Bronchial epithelial cell (primary cell): ENCODE measurements around the gene DDX11. TPM values are rescaled to one million over a fixed set of nuclear protein-coding genes. Genes with fewer than 3 reads are reported as not detected.
"Not testable (repeated sequence)": the region's sequence is repeated elsewhere in the genome, so short reads cannot be mapped to it uniquely, and the experiment has no call there.

Source experiments
- DNase-seq: peaks from one replicate; pipeline ENCODE4 v3.0.0-alpha.2; 2010; ENCODE audit warnings: low read depth
- FAIRE-seq: peaks from 2 replicates; lab custom pipeline; 2011; peaks lifted over from hg19 to GRCh38; lab: Jason Lieb, UNC
- H3K27me3 ChIP-seq: 2 replicates; pipeline ENCODE4 v1.5.1; 2011; ENCODE audit warnings: low read length; ENCODE audit not compliant: control insufficient read depth, insufficient read depth
- H3K36me3 ChIP-seq: 2 replicates; pipeline ENCODE4 v1.5.1; 2011; ENCODE audit warnings: low read length; ENCODE audit not compliant: control insufficient read depth, insufficient read depth
- H3K4me3 ChIP-seq: 2 replicates; pipeline ENCODE4 v1.5.1; 2011; ENCODE audit warnings: mild to moderate bottlenecking, low read depth, low read length, control low read depth
- total RNA-seq: library from RNA; depleted of rRNA; stranded (reverse); fragments of >200 nt; gene quantifications from 2 replicates; pipeline ENCODE4 v1.2.1, GENCODE V29; 2014
- TF ChIP-seq, protein P1 (sequence below): IDR thresholded peaks from 2 replicates; pipeline ENCODE4 v1.5.1; 2011; ENCODE audit warnings: mild to moderate bottlenecking, moderate library complexity, low read length, control low read depth, inconsistent platforms; ENCODE audit not compliant: insufficient read depth, severe bottlenecking

The DDX11 gene
- total RNA-seq, 1 donor from 2014 or later = 17.1 TPM

DNA sequence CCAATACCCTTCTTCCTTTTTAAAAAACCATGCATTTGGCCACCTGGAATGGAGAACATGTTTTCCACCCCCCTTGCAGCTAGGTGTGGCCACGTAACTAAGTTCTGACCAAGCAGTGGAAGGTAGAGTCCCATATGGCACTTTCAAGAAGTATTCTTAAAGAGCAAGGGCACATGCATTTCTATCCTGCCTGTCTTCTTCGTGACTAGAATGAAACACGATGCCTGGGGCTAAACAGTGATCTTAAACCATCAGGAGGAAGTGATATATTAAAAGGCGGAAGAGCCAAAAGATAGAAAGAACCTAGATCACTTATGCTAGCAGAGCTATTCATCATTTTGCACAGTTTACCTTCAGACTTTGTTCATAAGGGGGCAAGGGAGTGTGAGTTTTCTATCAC is 16.0 kb upstream of the DDX11 start:
- FAIRE-seq (no peak), DNase-seq (no peak)
- Histone ChIP-seq H3K36me3 (no peaks in the 10 kb centered on the region), H3K27me3 (no peaks in the 10 kb centered on the region), H3K4me3 (no peak overlapping the region)
- TF ChIP-seq, protein P1, sequence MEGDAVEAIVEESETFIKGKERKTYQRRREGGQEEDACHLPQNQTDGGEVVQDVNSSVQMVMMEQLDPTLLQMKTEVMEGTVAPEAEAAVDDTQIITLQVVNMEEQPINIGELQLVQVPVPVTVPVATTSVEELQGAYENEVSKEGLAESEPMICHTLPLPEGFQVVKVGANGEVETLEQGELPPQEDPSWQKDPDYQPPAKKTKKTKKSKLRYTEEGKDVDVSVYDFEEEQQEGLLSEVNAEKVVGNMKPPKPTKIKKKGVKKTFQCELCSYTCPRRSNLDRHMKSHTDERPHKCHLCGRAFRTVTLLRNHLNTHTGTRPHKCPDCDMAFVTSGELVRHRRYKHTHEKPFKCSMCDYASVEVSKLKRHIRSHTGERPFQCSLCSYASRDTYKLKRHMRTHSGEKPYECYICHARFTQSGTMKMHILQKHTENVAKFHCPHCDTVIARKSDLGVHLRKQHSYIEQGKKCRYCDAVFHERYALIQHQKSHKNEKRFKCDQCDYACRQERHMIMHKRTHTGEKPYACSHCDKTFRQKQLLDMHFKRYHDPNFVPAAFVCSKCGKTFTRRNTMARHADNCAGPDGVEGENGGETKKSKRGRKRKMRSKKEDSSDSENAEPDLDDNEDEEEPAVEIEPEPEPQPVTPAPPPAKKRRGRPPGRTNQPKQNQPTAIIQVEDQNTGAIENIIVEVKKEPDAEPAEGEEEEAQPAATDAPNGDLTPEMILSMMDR = no peak

DNA sequence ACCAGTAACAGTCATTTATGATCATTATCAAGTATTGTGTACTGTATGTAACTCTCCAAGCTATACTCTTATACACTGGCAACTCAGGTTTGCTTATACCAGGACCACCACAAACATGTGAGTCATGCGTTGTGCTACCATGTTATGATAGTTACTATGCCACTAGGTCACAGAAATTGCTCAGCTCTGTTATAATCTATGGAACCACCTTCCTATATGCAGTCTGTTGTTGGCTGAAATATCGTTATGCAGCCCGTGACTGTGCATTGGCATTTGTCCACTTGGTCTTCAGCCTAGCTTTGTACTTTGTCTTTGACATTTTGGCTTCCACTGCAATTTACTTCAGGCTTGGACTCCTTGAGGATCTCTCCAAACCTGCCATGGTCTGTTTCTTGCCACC is 7.5 kb upstream of the DDX11 start:
- not testable (repeated sequence) for H3K27me3 ChIP-seq, H3K36me3 ChIP-seq, H3K4me3 ChIP-seq, FAIRE-seq
- peak; percentile 26 for DNase-seq

DNA sequence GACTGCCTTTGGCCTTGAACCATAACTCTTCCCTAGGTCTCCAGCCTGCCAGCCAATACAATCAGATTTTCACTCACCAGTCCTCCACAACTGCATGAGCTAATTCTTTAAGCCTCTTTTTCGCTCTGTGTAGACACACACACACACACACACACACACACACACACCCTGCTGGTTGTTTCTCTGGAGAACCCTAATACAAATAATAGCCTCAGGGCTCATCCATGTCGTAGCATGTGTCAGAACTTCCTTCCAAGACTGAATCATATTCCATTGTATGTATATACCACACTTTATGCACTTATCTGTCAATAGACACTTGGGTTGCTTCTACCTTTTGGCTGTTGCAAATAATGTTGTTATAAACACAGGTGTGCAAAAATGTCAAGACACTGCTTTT is 6.0 kb upstream of the DDX11 start:
- not testable (repeated sequence) for FAIRE-seq, H3K27me3 ChIP-seq, H3K4me3 ChIP-seq, H3K36me3 ChIP-seq
- DNase-seq = peak; percentile 88

DNA sequence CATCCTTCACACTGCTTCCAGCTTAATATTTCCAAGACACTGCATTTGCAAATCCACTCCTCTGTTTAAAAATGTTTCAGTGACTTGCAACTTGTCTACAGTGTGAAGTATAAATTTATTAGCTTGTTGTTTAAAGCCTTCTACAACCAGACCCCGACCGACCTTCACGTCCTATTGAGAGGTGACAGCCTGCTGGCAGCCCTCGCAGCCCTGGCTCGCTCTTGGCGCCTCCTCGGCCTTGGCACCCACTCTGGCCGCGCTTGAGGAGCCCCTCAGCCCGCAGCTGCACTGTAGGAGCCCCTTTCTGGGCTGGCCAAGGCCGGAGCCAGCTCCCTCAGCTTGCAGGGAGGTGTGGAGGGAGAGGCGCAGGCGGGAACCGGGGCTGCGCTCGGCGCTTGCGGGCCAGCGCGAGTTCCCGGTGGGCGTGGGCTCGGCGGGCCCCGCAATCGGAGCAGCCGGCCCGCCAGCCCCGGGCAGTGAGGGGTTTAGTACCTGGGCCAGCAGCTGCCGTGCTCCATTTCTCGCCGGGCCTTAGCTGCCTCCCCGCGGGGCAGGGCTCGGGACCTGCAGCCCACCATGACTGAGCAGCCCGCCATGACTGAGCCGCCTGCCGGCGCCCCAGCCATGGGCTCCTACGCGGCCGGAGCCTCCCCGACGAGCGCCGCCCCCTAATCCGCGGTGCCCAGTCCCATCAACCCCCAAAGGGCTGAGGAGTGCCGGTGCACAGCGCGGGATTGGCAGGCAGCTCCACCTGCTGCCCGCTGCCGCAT is 2.5 kb upstream of the DDX11 start:
- not testable (repeated sequence) for FAIRE-seq, H3K36me3 ChIP-seq, DNase-seq, H3K27me3 ChIP-seq, H3K4me3 ChIP-seq

DNA sequence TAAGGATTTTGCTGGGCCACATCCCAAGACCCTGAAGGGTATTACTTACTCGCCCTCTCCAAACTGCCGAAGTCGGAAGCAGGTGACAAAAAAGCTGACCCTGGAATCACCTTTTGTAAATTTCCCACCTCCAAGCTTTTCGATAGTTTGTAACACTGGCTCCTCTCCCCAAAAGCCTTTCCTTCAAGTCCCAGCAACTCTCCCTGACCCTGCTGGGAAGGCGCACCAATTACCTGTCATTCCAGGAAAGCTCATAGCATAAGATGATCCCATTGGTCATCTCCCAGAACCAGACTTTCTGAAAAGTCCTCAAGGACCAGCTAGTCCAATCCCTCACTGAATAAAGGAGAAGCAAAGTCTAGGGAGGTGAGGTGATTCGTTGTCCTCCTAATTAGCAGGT is 698 bp upstream of the DDX11 start:
- peak overlapping the region; percentile 53 for H3K4me3 ChIP-seq
- H3K36me3 ChIP-seq, FAIRE-seq, H3K27me3 ChIP-seq: not testable (repeated sequence)
- peak; percentile 18 for DNase-seq

DNA sequence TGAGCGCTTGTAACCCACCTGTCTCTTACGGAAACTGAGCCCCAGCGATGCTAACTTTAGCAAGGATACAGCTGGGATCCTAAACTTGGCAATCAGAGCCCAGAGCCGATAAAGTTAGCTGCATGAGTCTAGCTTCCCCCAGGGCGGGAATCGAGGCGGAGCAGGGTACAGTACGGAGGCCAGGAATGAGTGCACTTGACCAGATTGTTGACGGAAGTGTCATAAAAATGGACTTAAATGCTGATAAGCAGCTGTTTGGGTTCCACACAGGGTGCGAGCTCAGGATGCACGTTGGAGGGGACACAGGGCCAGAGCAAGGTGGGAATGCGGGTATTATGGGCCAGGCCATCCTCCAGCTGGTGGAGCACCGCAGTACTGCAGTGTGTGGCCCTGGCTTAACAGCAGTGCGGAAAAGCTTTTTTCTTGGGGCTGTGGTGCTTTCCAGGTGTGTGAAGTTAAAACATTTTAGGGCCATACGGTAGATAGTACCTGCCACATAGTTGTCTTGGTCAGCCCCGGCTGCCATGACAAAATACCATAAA is 744 bp downstream of the DDX11 start:
- not testable (repeated sequence) for H3K27me3 ChIP-seq, FAIRE-seq, H3K36me3 ChIP-seq
- DNase-seq = peak; percentile 7
- TF ChIP-seq, protein P1 = peak; percentile 40
- peak overlapping the region; percentile 53 for H3K4me3 ChIP-seq

DNA sequence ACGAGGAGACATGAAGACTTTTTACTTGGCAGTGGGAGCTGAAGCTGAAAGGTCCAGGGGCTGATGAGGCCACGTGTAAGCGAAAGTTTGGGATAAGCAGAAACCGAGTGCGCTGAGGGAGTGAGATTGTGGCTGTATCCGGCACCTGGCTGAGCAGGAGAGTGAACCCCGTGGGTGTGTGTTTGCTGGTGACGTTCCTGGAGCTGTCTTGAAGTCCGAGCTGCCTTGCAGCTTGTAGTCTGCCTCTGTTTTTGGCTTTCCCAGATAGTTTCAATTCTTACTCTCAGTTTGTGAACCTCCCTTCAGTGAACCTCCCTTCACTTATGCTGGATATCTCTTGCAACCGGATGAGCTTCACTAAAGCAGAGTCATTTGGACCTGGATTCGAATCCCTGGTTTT is 2.5 kb downstream of the DDX11 start:
- not testable (repeated sequence) for DNase-seq, FAIRE-seq, H3K27me3 ChIP-seq, H3K36me3 ChIP-seq, H3K4me3 ChIP-seq

DNA sequence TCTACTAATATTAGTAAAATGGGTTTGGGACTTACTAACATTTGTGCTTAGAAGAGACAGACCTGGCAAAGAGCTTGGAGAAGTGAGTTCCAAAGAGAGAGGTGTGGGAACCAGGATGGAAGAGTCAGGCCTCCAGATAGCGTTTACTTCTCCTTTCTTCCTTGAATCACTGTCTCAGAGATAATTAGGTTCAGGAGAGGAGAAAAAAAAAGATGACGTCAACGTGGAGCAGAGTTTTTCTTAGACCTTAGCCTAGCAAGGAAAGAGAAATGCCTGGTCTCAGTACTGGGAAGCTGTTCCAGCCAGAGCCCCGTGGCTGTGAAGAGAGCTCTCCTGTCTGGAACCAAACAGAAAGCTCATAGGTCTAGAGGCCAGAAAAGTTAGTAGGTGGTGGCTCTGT is 3.4 kb downstream of the DDX11 start:
- not testable (repeated sequence) for DNase-seq, H3K27me3 ChIP-seq, FAIRE-seq, H3K4me3 ChIP-seq, H3K36me3 ChIP-seq

DNA sequence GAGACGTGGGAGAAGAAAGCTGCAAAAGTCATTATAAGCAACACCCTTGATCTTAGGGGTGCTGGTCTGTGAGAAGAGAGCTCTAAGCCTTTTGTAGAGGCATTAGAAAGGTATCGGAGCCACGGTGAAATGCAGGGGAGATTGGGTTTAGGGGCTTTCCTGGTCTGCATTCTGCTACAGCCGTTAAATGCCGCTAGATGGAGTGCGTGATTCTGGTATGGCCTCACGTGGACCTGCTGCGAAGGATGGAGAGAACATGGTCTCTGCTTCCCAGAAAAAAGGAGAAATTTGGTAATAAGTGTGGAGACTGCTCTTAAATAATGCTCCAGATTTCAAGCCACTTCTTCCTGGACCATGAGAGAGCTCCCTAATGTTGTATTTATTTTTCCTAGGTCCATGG is 4.3 kb downstream of the DDX11 start:
- H3K36me3 ChIP-seq, H3K27me3 ChIP-seq, H3K4me3 ChIP-seq, DNase-seq, FAIRE-seq: not testable (repeated sequence)

DNA sequence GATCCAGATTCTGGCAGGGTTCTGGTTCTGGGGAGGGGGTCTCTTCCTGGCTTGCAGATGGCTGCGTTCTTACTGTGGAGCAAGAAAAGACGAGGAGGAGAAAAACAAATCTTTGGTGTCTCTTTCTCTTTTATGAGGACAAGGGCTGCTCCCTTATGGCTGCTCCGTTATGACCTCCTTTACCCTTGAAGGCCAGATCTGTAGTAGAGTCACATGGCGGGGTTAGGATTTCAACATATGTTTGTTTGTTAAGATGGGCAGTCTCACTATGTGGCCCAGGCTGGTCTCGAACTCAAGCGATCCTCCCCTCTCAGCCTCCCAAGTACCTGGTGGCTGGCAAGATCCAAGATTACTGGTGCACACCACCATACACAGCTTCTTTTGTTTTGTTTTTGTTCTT is 5.8 kb downstream of the DDX11 start:
- H3K36me3 ChIP-seq, H3K27me3 ChIP-seq, DNase-seq, H3K4me3 ChIP-seq, FAIRE-seq: not testable (repeated sequence)

DNA sequence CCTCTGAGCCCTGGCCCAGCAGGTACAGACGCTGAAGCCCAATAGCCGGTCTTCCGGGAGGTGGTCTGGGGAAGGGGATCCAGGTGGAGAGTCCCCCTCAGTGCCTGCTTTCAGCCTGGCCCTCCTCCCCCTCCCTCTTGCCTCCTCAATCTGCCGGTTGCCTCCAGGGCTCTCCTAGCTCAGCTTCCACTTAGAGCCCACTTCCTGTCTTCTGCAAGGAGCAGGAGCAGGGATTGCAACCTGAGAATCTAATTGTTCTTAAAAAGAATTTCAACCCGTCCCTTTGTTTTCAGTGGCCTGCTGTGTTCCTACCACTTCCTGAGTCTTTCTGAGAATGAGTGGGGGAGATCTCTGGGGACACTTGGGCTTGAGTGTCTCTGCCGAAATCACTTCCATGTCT is 6.6 kb downstream of the DDX11 start:
- DNase-seq, H3K36me3 ChIP-seq, H3K4me3 ChIP-seq, FAIRE-seq, H3K27me3 ChIP-seq: not testable (repeated sequence)

DNA sequence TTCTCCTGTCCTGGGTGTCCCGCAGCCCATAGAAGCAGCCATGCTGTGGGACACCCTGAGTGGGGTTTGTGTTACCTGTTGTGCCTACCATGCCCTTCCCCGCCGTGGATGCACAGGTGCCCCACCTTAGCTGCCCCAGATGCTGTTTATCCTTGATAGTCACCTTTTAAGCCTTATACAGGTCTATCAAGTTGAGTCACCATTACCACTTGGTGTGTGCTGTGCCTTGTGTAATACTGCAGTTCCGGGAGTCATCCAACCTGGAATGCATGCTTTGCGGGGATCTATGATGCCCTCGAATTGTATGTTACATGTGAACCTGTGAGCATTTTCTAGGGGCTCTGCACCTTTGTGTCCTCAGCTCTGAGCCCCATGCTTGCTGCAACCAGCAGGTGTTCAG is 7.6 kb downstream of the DDX11 start:
- not testable (repeated sequence) for H3K4me3 ChIP-seq, FAIRE-seq, H3K36me3 ChIP-seq, H3K27me3 ChIP-seq
- peak; percentile 37 for DNase-seq
